HG03159 (cell line): Measurements from ENCODE around the gene ULK2.
"Not testable (repeated sequence)": the region's sequence is repeated elsewhere in the genome, so short reads cannot be mapped to it uniquely, and the experiment has no call there.

Source experiments
- ATAC-seq: cut with Tn5 transposase; IDR thresholded peaks from one replicate; pipeline ENCODE4 v1.9.1; 2021; ENCODE audit warnings: mild to moderate bottlenecking, moderate library complexity; ENCODE audit not compliant: unreplicated experiment

Gene ULK2

GRCh38 chr17:19868079-19868395 lies 301 bp upstream of the ULK2 start:
- ATAC-seq, result no peak

DNA sequence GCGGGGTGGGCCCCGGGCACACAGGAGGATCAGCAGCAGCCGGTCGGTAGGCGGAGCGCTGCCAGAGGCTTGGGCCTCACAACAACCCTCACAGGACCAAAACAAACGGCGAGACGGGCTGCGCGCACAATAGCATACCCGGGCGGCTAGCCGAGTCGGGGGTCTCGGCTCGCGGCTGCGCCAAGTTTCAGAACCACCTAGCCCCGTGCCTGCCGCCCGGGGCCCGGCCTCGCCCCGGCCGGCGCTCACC lies 732 bp downstream of the ULK2 start:
- peak; percentile 29 for ATAC-seq

DNA sequence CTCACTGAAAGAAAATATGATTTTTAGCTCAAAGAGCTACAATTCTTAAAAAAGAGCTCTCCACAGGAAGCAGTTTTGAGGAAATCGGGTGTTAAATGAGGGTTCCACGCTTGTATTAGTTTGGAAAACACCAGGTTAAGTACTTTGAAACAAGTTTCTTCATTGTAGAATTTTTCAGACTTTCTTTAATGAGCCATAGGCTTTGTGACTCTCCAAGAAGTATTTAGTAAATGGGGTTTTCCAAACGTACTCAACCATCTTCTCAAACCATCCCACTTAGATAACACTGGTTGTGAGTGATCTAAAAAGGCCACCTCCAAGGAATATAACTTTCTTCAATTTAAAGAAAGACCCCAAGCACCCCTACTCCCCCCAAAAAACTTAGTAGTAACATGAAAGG lies 2.7 kb downstream of the ULK2 start:
- ATAC-seq, result no peak

- not testable (repeated sequence) for ATAC-seq
These were observed 7.0 kb downstream of the ULK2 start for GRCh38 chr17:19860647-19861177.

DNA sequence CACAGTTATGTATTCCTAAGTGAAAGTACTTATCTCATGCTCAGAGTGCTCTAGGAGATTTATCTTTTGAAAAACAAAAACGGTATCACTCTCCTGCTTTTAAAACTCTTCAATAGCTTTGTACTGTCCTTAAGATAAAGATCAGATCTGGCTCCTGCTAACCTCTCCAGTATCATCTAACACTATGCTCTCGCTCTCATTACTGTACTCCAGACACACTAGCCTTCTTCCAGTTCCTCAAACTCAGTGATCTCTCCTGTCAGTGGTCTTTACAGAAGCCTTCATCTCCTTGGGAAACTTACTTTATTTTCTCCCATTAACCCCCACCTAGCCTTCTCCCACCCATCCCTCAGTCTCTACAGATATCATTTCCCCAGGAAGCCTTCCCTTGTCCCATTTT lies 10.1 kb downstream of the ULK2 start:
- ATAC-seq, result no peak

DNA sequence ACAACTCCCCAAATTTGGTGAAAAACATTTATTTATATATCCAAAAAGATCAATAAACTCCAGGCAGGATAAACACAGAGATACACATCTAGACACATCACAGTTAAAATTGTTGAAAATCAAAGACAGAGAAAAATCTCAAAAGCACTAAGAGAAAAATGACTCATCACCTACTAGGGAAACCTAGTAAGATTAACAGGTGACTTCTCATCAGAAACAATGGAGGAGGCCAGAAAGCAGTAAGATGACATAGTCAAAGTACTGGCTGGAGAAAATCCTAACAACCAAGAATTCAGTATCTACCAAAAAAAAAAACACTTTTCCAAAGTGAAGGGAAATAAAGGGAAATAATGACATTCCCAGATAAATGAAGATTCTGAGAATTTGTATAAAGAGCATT lies 33.8 kb downstream of the ULK2 start:
- no peak for ATAC-seq

DNA sequence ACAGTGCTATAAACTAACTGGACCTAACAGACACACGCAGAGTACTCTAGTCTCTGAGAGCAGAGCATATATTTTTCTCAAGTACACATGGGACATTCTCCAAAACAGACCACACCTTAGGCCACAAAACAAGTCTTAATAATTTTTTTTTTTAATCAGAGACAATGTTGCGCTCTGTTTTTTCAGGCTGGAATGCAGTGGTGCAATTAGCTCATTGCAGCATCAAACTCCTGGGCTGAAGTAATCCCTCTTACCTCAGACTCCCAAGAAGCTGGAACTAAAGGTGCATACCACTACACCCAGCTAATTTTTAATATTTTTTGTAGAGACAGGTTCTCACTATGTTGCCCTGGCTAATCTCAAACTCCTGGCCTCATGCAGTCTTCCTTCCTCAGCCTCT lies 37.7 kb downstream of the ULK2 start:
- ATAC-seq, result no peak

- no peak for ATAC-seq
These were observed 55.3 kb downstream of the ULK2 start for GRCh38 chr17:19812407-19812806.

GRCh38 chr17:19805006-19805405 lies 62.7 kb downstream of the ULK2 start:
- ATAC-seq, result no peak

DNA sequence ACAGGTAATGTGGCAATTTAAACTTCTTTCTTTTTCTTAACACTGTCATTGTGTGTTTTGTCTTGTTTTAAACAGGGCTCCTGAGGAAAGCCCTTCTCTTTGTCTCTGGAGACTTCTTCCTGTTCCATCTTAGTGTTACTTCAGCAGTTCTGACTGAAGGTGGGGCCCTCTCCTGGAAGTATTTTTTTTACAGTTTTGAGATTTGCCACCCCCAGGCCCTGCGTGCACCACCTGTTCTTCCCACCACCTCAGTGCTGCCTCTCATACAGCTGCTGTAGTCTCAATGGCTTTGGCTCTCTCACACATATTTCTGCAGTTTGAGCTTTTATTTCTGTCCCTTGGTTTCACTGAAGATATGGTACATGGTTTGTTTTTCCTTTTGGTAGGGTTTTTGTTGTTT lies 67.2 kb downstream of the ULK2 start:
- no peak for ATAC-seq

DNA sequence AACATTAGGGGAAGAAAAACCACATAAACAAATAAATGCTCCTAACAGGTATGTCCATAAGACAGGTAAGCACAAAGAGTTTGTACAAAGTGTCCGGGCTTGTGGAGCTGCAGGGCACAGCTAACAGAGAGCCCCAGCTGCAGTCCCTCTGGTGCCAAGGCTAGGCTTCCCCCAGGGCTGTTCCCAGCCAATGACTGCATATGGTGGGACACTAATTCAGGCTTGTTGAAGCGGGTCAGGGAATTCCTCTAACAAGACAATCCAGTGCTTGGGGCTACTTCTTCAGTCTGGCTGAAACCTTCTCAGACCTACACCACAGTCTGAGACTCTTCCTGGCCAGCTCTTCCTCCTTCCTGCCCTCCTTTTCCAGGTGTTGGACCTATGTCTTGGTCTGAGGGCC lies 67.9 kb downstream of the ULK2 start:
- no peak for ATAC-seq

GRCh38 chr17:19796457-19796856 lies 71.3 kb downstream of the ULK2 start:
- no peak for ATAC-seq

DNA sequence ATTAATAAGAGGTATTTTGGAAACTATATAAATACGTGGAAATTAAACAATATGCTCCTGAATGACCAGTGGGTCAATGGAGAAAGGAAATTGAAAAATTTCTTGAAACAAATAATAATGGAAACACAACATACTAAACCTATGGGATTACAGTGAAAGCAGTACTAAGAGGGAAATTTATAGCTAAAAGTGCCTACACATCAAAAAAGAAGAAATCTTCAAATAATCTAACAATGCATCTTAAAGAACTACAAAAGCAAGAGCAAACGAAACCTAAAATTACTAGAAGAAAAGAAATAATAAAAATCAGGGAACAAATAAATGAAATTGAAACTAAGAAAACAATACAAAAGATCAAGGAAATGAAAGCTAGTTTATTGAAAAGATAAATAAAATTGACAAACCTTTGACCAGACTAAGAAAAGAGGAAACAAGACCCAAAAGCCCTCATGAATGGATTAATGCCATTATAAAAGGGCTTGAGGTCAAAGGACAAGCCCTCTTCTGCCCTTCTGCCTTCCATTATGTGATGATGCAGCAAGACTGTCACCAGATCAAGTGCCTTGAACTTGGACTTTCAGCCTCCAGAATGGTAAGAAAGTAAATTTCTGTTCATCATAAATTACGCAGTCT lies 75.7 kb downstream of the ULK2 start:
- ATAC-seq, result no peak

- no peak for ATAC-seq
These were observed 79.9 kb downstream of the ULK2 start for GRCh38 chr17:19787733-19788357.

GRCh38 chr17:19785854-19786253 lies 81.9 kb downstream of the ULK2 start:
- no peak for ATAC-seq

- no peak for ATAC-seq
These were observed 86.0 kb downstream of the ULK2 start for GRCh38 chr17:19781488-19782458.

DNA sequence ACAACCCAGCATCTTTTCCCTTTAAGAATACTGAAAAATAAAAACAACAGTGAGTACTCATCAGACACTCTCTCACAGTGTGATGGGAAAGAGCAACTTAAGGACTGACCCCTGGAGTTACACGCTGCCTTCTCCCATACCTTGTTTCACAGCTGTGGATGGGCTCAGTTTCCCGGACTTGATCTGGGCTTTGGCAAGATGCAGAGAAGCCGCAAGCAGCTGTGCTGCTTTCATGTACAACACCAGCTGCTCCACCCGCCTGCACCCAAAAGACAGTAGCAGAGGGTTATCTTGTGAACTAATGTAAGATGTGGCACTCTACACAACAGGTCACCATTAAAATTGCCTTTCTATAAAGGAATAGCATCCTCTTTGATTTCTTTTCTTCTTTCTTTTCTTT lies 86.9 kb downstream of the ULK2 start:
- no peak for ATAC-seq

GRCh38 chr17:19773534-19773933 lies 94.2 kb downstream of the ULK2 start:
- no peak for ATAC-seq

DNA sequence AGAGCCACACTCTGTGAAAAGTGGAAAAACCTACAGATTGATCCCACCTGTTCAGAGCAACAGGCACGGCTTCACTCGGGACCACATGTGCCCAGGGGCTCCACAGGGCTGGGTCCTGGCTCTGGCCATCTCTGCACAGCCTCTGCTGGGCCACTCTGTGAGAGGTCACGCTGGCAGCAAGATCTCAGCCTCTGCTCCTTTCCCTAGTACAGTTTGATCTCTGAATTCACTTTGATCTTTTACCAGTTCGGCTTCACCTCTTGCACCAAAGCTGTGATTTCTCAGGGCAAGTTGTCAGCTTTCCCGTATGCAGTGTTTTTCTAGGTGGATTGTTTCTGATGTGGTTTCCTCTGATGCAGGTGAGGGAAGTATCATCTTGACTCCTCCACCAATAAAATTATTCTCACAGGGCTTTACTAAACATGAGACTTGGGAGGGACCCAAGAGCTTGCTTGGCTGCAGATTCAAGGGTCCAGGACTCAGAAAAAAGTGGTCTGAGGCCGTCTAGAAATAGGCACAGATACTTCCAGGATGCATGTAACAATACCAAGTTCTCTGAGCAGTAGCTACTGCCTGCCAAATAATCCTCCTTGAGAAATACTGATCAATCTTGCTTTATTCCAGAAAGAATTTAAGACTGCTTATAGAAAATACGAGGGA lies 95.6 kb downstream of the ULK2 start:
- no peak for ATAC-seq

DNA sequence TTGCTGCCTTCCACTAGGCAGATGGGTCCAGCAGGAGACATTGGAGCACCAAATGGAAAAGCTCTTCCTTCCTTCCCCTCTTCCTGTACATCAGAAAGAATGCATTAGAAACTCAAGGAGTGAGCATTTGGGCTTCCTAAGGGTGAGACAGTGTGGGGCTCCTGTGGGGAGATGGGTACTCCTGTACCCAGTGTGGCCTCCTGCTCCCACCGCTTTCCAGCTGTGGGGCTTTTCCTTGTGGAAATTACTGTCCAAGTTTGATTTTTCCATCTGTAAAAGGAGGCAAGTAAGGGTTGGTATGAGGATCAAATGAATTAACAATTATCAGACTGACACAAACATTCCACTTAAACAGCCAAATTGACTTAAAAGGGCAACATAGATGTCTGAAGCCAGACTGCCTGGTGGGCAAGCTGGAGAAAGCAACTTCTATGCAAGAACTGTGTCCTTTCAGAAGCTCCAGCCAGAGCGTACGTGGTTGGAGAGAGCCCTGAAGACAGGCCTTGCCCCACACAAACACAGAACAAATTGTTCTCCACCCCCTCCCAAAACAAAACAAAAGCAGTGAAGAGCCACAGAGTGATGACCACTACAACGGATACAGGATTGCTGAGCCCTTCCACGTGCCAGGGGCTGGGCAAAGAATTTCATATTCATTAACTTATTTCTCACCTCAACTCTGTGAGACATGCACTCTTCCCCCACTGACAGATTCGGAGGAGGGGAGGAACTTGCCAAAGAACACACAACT lies 96.6 kb downstream of the ULK2 start:
- ATAC-seq, result no peak
